AG04450 (cell line): Measurements from ENCODE around the gene BTG1. TPM values are rescaled to one million over a fixed set of nuclear protein-coding genes. Genes with fewer than 3 reads are reported as not detected.

Experiments used
- CTCF ChIA-PET: fragments of 300-600, 350-600 bp; formaldehyde crosslinking; extraction: SDS; loops from one replicate; lab custom pipeline; 2022; ENCODE audit warnings: antibody characterized with exemption, inconsistent platforms; lab: Charles Lee
- POLR2A ChIA-PET: fragments of 350-600 bp; formaldehyde crosslinking; extraction: SDS; loops from one replicate; lab custom pipeline; 2021; ENCODE audit warnings: antibody characterized with exemption, inconsistent platforms; lab: Yijun Ruan, JAX
- DNase-seq: peaks from one replicate; pipeline ENCODE4 v3.0.0-alpha.2; 2011; ENCODE audit warnings: low read depth, low spot score
- H3K27ac ChIP-seq: one replicate; pipeline ENCODE4 v1.5.1; 2012; ENCODE audit warnings: low read depth, low read length, control low read depth
- H3K27me3 ChIP-seq: one replicate; pipeline ENCODE4 v1.6.0; 2012; ENCODE audit warnings: low read length; ENCODE audit not compliant: control insufficient read depth, insufficient read depth
- H3K4me3 ChIP-seq: 2 replicates; pipeline ENCODE4 v1.5.1; 2011; ENCODE audit warnings: mild to moderate bottlenecking, low read depth, low read length, control low read depth
- H3K9me3 ChIP-seq: 2 replicates; pipeline ENCODE4 v1.5.1; 2012; ENCODE audit warnings: low read length; ENCODE audit not compliant: control insufficient read depth, insufficient read depth
- polyA plus RNA-seq: library from polyadenylated mRNA; depleted of rRNA; stranded (reverse); fragments of >200 nt; gene quantifications from 2 replicates; pipeline ENCODE4 v1.2.3, GENCODE V29; 2011
- TF ChIP-seq, protein P1 (sequence below): IDR thresholded peaks from 2 replicates; pipeline ENCODE4 v1.5.1; 2011; ENCODE audit warnings: low read depth, low read length, control low read depth, inconsistent platforms

Gene BTG1
- polyA plus RNA-seq, 1 experiment, result 89.7 TPM

DNA sequence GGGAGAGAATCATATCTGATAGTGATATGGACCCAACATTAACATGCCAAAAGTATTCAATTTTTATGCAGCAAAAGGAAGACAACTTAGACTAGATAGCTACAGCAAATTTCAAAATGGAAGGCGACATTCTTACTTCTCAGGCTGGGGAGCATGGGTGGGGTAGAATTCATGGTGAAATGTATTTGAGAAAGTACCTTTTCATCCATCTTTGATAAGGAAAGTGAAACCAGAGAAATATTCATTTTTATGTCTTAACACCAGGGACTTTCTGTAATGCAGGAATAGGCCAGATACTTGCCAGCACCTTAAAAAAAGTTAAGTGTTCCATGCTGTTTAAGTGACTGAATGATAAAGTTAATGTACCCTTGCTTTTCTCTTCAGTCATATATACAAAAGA, 13.4 kb downstream of the BTG1 start:
- Histone ChIP-seq H3K27me3 (no peaks in the 10 kb centered on the region), H3K9me3 (0 out of 2 replicates have a peak, but pooled peaks cover 2% of the 10 kb centered on the region), H3K27ac (no peak overlapping the region), H3K4me3 (no peak overlapping the region)
- no peak for DNase-seq
- TF ChIP-seq, protein P1, sequence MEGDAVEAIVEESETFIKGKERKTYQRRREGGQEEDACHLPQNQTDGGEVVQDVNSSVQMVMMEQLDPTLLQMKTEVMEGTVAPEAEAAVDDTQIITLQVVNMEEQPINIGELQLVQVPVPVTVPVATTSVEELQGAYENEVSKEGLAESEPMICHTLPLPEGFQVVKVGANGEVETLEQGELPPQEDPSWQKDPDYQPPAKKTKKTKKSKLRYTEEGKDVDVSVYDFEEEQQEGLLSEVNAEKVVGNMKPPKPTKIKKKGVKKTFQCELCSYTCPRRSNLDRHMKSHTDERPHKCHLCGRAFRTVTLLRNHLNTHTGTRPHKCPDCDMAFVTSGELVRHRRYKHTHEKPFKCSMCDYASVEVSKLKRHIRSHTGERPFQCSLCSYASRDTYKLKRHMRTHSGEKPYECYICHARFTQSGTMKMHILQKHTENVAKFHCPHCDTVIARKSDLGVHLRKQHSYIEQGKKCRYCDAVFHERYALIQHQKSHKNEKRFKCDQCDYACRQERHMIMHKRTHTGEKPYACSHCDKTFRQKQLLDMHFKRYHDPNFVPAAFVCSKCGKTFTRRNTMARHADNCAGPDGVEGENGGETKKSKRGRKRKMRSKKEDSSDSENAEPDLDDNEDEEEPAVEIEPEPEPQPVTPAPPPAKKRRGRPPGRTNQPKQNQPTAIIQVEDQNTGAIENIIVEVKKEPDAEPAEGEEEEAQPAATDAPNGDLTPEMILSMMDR, result no peak
- POLR2A ChIA-PET, result interaction anchor here (2.1 kb wide), 1 partner anchor 12 kb away, joined by 5 read pairs; no protein-coding TSS in a partner anchor
- CTCF ChIA-PET, result interaction anchor here (0.7 to 7.9 kb wide), 2 partner anchors 12 to 750 kb away, joined by 3 to 53 read pairs; no protein-coding TSS in a partner anchor

DNA sequence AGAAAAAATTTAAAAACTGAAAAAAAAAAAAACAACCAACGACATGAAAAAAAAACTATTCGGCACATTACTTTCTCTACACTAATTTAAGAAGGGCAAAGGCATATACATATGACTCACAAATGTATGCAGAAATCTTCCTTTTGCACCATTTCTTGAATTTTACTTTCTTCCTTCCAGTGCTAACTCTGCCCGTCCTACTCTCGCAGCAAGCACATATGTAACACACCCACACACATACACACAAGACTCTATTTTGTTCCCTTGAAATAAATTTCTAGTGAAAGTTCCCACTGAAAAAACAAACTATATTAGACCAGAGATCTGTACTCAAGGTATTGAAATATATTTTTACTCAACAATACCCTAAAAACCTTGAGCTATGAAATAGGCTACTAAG, 14.6 kb downstream of the BTG1 start:
- Histone ChIP-seq H3K27ac (no peak overlapping the region), H3K27me3 (no peaks in the 10 kb centered on the region), H3K4me3 (no peak overlapping the region), H3K9me3 (0 out of 2 replicates have a peak, but pooled peaks cover 2% of the 10 kb centered on the region)
- TF ChIP-seq, protein P1, result no peak
- POLR2A ChIA-PET, result interaction anchor here (0.7 to 2.1 kb wide), 2 partner anchors 13 to 22 kb away, joined by 3 to 5 read pairs; no protein-coding TSS in a partner anchor
- CTCF ChIA-PET, result interaction anchor here (1.9 to 7.9 kb wide), 2 partner anchors 320 to 749 kb away, joined by 4 to 53 read pairs; no protein-coding TSS in a partner anchor
- DNase-seq, result no peak

DNA sequence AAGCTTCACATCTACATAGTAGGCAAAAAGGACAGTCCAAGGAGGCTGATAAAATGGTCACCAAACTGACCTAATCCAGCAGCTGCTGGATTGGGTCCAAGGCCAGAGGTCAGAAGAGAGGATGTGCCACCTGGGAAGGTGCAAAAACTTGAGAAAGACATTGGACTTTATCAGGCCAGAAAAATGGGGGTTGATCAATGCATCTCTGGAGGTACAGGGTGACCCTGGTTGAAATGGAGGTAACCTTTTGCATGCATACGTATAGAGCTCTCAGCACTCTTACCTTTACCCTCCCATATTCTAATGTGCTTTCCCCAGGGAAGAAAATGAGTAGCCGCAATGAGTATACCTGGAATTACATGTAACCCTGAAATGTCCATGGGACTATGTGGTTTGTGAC, 16.0 kb downstream of the BTG1 start:
- POLR2A ChIA-PET, result interaction anchor here (0.6 to 0.7 kb wide), 2 partner anchors 14 to 130 kb away, joined by 3 read pairs; no protein-coding TSS in a partner anchor

DNA sequence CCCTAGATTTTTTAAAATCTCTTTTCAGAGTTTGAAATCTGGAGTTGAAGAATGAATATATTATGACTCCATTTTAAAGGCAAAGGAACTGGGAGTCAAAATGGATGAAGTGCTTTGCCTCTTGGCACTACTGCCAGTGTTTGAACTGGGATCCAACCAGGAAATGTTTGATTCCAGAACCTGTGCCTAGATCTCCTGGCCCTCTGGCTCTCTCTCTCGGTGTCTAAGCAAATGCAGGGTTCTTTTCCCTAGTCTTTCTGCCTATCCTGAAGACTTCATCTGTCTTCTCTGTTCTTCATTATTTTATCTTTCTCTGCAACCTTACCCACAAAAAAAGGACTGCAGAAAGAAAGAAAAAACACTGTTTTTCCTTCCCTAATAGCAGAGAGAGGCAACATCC, 17.0 kb downstream of the BTG1 start:
- no peak overlapping the region for H3K4me3 ChIP-seq
- POLR2A ChIA-PET, result interaction anchor here (0.7 kb wide), 1 partner anchor 13 kb away, joined by 3 read pairs; no protein-coding TSS in a partner anchor
- TF ChIP-seq, protein P1, result no peak
- CTCF ChIA-PET, result no interaction called here
- H3K27me3 ChIP-seq, result no peaks in the 10 kb centered on the region
- no peak for DNase-seq
- 0 out of 2 replicates have a peak, but pooled peaks cover 2% of the 10 kb centered on the region for H3K9me3 ChIP-seq
- H3K27ac ChIP-seq, result no peak overlapping the region

More for the DNA sequence above, 16.0 kb downstream of the BTG1 start:
- H3K9me3 ChIP-seq, result 0 out of 2 replicates have a peak, but pooled peaks cover 2% of the 10 kb centered on the region
- no peaks in the 10 kb centered on the region for H3K27me3 ChIP-seq
- DNase-seq, result no peak
- no peak overlapping the region for H3K4me3 ChIP-seq
- TF ChIP-seq, protein P1, result no peak
- CTCF ChIA-PET, result interaction anchor here (1.9 kb wide), 1 partner anchor 319 kb away, joined by 4 read pairs; no protein-coding TSS in a partner anchor
- H3K27ac ChIP-seq, result no peak overlapping the region

DNA sequence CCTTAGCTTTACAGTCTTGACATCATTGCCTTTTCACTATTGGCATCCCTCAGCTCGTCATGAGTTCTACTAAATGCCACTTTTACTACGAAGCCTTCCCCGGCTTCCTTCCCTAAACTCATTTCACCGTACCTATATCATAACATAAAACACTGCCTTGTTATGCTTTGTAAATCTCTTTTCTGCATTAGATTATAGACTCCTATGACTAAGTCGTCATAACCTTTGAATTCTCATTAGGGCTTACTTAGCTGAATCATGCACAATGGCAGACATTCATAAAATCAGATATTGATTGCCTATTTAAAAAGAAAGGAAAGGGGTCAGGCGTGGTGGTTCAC, 21.0 kb downstream of the BTG1 start:
- CTCF ChIA-PET, result interaction anchor here (0.9 to 1.1 kb wide), 2 partner anchors 313 to 452 kb away, joined by 3 to 4 read pairs; no protein-coding TSS in a partner anchor
- no peak overlapping the region for H3K4me3 ChIP-seq
- POLR2A ChIA-PET, result interaction anchor here (0.7 to 1.3 kb wide), 4 partner anchors 12 to 743 kb away, joined by 3 to 7 read pairs (median 4); no protein-coding TSS in a partner anchor
- DNase-seq, result no peak
- 0 out of 2 replicates have a peak, but pooled peaks cover 2% of the 10 kb centered on the region for H3K9me3 ChIP-seq
- TF ChIP-seq, protein P1, result no peak
- H3K27me3 ChIP-seq, result no peaks in the 10 kb centered on the region
- H3K27ac ChIP-seq, result no peak overlapping the region
